Fibroblast of lung (primary cell): ENCODE results near the gene PCAT7.

Experiments
- CTCF ChIP-seq, 2 donors: IDR thresholded peaks in 1 of 2; conservative IDR thresholded peaks in 1 of 2; 1 replicate in 1 of 2; 2 replicates in 1 of 2; pipeline ENCODE4 v1.5.1; 2011 to 2012; ENCODE audit warnings: low read length in 2 of 2, control low read depth in 1 of 2, inconsistent platforms in 1 of 2, low read depth in 1 of 2, mild to moderate bottlenecking in 1 of 2
- EZH2 ChIP-seq: IDR thresholded peaks from 2 replicates; pipeline ENCODE4 v1.5.1; 2012; ENCODE audit warnings: low read length, control low read depth, mild to moderate bottlenecking; ENCODE audit errors: missing control alignments

GRCh38 chr9:94526271-94526670 lies 28.6 kb upstream of the PCAT7 start:
- TF ChIP-seq CTCF (conservative IDR thresholded peaks at IDR 0.05 in 1 of 2, IDR thresholded peaks at IDR 0.05 in 1 of 2; ENCODE audit: low read depth in 1 of 2, low read length in 2 of 2) (no peak), EZH2 (no peak)
